GF-D8 (cell line): ENCODE data around the gene RMP24.
"Not testable (repeated sequence)": the region's sequence is repeated elsewhere in the genome, so short reads cannot be mapped to it uniquely, and the experiment has no call there.

Experiments
- DNase-seq: peaks from one replicate; lab custom pipeline; 2025; lab: John Stamatoyannopoulos, UW

RMP24 gene

GRCh38 chr18:35968278-35968880 is 4.1 kb upstream of the RMP24 start:
- no peak for DNase-seq

DNA sequence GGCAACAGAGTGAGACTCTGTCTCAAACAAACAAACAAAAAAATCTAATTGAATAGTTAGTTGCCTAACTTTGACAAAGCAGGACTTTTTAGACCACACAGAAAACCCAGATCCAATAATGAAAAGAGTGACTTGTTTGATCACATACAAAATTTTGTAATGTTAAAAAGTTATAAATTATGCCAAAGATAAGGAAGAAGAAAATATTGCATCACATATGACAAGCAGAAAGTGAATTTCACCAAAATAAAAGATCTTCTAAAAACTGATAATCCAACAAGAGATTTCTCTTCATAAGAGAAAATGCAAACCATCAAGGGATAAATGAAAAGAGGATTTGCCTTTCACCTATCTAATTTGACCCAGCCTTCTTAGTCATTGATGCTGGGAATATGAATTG is 2.8 kb upstream of the RMP24 start:
- no peak for DNase-seq

DNA sequence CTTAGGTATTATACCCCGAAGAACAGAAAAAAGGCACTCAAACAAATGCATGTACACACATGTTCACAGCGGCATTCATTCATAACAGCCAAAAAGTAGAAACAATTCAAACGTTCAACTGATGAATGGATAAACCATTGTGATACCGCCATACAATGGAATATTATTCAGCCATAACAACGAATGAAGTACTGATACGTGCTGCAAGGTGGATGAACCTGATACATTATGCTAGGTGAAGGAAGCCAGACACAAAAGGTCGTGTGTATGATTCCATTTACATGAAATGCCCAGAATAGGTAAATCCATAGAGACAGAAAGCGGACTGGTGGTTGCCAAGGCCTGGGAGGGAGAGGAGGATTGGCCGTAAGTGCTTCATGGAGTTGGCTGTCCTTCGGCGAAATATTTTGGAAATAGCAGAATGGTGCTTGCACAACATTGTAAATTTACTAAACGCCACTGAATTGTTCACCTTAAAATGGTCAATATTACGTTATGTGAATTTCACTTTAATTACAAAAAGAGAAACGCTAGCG is 750 bp upstream of the RMP24 start:
- no peak for DNase-seq

DNA sequence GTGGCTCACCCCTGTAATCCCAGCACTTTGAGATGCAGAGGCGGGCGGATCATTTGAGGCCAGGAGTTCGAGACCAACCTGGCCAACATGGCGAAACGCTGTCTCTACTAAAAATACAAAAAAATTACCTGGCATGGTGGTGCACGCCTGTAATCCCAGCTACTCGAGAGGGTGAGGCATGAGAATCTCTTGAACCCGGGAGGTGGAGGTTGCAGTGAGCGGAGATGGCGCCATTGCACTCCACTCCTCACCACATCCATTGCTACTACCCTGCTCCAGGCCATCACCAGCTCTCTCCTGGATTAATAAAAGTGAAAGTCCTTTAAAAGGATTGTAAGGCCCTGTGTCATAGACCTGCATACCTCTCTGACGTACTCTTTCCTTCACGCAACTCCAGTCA is 1.2 kb downstream of the RMP24 start:
- DNase-seq = no peak

- no peak for DNase-seq
Measured at GRCh38 chr18:35974181-35974580, 1.7 kb downstream of the RMP24 start.

DNA sequence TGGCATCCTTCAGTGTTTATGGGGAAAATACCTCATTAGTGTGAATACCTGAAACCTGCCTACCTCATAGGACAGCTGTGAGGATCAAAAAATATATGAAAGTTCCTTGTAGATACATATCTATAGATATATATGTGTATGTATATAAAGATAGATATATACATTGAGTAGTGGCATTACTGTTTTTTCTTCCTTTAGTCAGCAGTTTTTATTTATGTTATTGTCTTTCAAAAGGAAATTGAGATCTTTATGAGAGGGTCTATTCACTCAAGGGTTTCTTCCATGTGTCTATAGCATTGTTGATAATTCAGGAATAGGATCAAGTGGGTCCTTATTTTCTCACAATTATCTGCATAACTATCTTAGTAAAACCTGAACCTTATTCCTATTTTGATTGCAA is 6.6 kb downstream of the RMP24 start:
- no peak for DNase-seq

- no peak for DNase-seq
Measured at GRCh38 chr18:35982409-35983114, 10.1 kb downstream of the RMP24 start.

DNA sequence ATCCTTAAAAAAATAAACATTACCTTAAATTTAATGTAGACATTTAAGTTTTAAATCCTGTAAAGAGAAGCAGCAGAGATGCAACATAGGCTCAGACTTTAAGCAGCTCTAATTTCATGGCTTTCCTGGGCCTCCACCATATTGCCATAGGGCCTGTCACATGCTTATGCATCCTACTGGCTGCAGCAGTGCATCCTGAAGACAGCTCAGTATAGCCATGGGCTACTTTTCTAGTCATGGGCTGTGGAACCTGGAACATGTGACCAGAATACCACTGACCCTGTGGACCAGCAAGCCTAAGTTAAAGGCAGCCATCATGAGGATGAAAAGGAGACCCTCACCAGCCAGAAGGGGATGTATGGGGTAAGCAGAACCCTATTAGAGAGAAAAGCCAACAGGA is 10.7 kb downstream of the RMP24 start:
- DNase-seq = no peak

- DNase-seq = no peak
Measured at GRCh38 chr18:35983818-35984217, 11.3 kb downstream of the RMP24 start.

DNA sequence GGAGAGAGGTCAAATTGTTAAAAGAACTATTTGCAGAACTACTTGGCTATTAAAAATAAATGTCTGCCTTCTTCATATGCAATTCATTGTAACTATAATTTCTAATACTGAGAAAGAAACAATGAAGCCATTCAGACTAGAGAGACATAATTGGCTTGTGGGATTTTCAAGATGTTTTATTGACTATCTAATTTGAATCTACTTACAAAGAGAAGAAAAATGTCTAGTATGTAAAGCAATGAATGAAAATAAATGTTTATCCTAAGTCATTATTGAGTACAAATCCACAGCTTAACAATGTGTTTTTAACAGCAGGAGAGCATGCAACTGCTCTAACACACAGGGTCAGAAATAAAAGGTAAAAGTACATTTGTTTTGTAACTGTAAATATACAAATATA is 19.2 kb downstream of the RMP24 start:
- no peak for DNase-seq

- DNase-seq = no peak
Measured at GRCh38 chr18:35993013-35993412, 20.5 kb downstream of the RMP24 start.

DNA sequence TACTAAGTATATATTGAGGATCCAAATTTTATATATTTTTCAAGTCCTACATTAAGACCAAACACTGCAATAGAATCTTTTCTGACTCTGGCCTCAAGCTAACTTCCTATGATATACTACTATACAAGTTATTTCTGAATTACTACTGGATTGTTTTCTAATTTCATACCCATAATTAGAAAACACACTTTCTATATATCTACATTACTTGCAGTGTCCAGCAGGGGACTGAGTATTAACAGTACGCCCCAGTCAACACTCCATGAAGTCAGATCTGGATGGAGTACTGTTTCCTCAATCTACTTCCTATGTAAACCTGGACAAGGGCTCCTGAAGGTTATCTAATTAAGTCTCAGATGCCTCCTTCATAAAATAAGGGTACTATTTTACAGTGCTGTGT is 26.5 kb downstream of the RMP24 start:
- DNase-seq = no peak

- no peak for DNase-seq
Measured at GRCh38 chr18:35999925-36000324, 27.4 kb downstream of the RMP24 start.

GRCh38 chr18:36006997-36007396 is 34.5 kb downstream of the RMP24 start:
- no peak for DNase-seq

DNA sequence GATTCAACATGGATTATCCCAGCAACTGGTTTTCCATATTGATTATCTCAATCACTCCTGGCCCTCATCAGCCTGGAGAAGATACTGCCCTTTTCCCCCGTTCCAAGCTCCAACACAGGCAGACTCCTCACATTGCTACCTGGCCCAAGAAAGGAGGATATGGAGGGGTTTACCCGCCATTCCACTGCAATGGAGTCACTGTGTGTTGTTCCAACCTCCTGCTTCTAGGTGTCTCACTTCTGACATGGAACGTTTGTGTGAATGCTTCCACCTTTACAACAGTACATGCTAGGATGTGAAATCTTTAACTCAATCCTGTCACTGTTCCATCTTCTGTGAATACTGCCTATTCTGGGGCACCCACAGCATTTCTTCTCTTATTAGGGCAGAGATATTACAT is 36.7 kb downstream of the RMP24 start:
- DNase-seq = no peak

DNA sequence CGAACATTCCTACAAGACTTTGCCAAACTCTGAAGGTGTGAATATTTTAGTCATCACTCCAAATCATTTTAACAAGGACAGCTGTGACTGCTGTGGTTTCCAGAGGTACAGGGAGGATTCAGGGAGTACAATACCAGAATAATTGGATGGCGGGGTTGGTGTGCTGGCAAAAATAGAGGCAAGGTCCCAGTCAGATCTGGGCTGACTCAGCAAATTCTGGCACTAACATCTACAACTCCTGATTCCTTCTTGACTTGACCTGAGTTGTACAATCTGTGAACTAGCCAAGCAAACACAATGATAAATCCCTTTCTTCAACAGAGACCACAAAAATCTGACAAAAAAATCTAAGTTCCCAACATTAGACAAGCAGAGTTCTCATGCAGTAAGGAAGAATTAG is 40.4 kb downstream of the RMP24 start:
- no peak for DNase-seq

GRCh38 chr18:36015629-36016028 is 43.1 kb downstream of the RMP24 start:
- DNase-seq = no peak

DNA sequence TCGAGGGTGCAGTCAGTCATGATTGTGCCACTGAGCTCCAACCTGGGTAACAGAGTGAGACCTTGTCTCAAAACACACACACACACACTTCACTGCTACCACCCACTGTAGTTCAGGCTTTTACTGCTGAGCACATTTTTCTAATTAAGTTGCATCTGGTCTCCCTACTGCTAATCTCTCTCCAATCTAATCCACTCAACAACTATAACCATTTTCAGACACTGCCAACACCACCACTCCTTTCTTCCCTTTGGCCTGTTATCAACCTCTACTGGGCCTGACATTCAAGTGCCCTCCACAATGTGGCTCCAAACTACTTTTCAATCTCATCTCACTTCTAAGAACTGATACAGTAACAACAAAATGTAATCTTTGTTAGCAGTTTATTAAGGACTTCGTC is 44.8 kb downstream of the RMP24 start:
- DNase-seq = no peak

- no peak for DNase-seq
Measured at GRCh38 chr18:36020174-36020711, 47.8 kb downstream of the RMP24 start.

DNA sequence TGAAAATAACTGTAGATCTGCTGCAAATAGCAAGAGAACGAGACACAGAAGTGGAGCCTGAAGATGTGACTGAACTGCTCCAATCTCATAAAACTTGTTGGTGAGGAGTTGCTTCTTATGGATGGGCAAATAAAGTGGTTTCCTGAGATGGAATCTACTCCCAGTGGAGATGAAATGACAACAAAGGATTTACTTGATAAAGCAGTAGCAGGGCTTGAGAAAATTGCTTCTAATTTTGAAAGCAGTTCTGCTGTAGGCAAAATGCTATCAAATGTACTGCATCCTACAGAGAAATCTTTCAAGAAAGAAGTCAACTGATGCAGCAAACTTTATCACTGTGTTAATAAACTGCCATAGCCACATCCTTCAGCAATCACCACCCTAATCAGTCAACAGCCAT is 50.9 kb downstream of the RMP24 start:
- no peak for DNase-seq

DNA sequence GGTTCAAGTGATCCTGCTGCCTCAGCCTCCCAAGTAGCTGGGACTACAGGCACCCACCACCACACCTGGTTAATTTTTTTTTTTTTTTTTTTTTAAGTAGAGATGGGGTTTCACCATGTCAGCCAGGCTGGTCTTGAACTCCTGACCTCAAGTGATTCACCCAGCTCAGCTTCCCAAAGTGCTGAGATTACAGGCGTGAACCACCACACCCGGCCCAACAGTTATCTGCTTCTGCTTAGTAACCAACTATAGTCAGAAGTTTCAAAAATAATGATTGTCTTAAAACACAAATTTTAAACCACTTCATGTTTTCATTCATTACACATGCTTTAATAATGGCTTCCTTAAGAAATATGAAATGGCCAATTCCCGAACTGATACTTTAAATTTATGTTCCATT is 51.8 kb downstream of the RMP24 start:
- not testable (repeated sequence) for DNase-seq

DNA sequence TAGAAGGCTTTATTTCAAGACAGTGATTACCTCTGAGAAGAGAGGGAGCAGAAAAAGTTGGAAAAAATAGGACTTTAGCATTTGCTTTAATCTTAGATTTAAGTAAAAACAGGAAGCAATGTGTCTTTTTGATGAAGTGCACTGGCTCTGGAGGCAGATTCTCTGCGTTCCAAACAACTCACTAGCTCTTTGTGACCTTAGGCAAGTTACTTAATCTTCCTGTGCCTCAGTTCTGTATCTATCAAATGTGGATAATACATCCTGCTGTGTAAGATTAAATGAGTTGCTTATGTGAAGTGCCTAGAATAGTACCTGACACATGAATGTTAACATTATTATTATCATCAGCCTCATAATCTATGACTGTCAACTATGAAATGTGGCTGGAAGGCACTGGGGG is 52.5 kb downstream of the RMP24 start:
- DNase-seq = no peak

DNA sequence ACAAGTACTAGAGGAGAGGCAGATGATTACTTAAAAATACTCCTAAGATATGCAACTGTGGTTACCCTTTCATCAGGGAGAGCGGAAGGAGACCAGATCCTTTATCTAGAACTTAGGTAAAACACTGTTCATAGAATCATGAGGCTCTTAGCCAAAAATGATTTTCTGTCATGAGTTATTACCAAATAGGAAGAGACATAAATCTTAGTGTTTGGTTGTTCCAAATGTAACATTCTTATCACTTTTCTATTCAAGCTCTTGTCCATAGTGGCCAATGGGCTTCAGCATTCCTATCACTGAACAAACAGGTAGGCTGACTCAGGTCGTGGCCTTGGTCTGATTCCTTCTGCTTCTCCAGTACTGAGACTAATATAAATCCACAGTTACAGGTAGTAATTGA is 56.4 kb downstream of the RMP24 start:
- DNase-seq = no peak
